Suprapubic skin (tissue), 4 donors: ENCODE data around the gene C8B. TPM values are rescaled to one million over a fixed set of nuclear protein-coding genes. Genes with fewer than 3 reads are reported as not detected.

ENCODE experiments used
- DNase-seq, 2 donors: peaks; one replicate each; pipeline ENCODE4 v3.0.0-alpha.2; 2019; ENCODE audit warnings: low spot score in 2 of 2
- H3K27ac ChIP-seq: fragments of 200-600 bp; sonication (generic); one replicate; pipeline ENCODE4 v1.5.1; 2019
- H3K27me3 ChIP-seq: fragments of 200-600 bp; sonication (generic); one replicate; pipeline ENCODE4 v1.5.1; 2019
- H3K36me3 ChIP-seq: fragments of 200-600 bp; sonication (generic); one replicate; pipeline ENCODE4 v1.5.1; 2019
- H3K4me1 ChIP-seq: fragments of 200-600 bp; sonication (generic); one replicate; pipeline ENCODE4 v1.5.1; 2019
- H3K4me3 ChIP-seq: fragments of 200-600 bp; sonication (generic); one replicate; pipeline ENCODE4 v1.5.1; 2019; ENCODE audit warnings: mild to moderate bottlenecking
- H3K9me3 ChIP-seq: fragments of 200-600 bp; sonication (generic); one replicate; pipeline ENCODE4 v1.5.1; 2019
- EP300 ChIP-seq: sonication (generic); formaldehyde crosslinking; IDR thresholded peaks from one replicate; pipeline ENCODE4 v1.6.1; 2017; ENCODE audit warnings: antibody characterized with exemption
- POLR2A ChIP-seq, 2 donors: fragments of 450-650 bp; IDR thresholded peaks; one replicate each; pipeline ENCODE4 v1.6.1; 2017; ENCODE audit warnings: antibody characterized with exemption in 2 of 2, mild to moderate bottlenecking in 2 of 2, moderate library complexity in 2 of 2
- POLR2AphosphoS5 ChIP-seq, 3 donors: sonication (generic); formaldehyde crosslinking; IDR thresholded peaks; one replicate each; pipeline ENCODE4 v1.6.1; 2017; ENCODE audit warnings: antibody characterized with exemption in 3 of 3
- WGBS: methylation state at CpG from one replicate; pipeline ENCODE4 v1.1.5; 2018; 5-methylcytosine and 5-hydroxymethylcytosine counted together
- total RNA-seq, 4 donors: library from RNA; depleted of rRNA; stranded (reverse); fragments of >200 nt; gene quantifications; one replicate each; pipeline ENCODE4 v1.1.0, GENCODE V29; 2016
- TF ChIP-seq, protein P1 (sequence below), 2 donors: fragments of 200-600 bp in 1 of 2; fragments of 450-650 bp in 1 of 2; sonication (generic) in 1 of 2; IDR thresholded peaks; one replicate each; pipeline ENCODE4 v1.5.1; 2016 to 2019; ENCODE audit warnings: antibody characterized with exemption in 2 of 2, mild to moderate bottlenecking in 1 of 2, moderate library complexity in 1 of 2

Gene C8B
- total RNA-seq, 4 donors from 2014 or later, result not detected

DNA sequence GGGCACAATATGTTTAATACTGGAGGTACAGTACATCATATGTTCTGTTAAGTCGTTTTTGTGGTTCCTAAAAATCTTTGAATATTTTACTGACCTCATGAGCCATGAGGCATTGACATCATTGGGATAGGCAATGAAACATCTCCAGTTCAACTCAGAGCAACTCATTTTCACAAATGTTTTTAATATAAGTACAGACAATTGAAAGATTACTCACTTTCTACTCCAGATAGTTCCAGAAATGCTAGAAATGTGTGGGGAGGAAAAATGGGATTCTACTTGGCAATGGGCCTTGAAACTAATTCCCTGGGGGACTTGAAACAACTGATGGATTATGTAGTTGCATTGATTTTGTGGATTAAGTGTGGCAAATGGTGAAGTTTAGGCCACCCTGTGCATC lies 7.2 kb upstream of the C8B start:
- Histone ChIP-seq H3K36me3 (no peaks in the 10 kb centered on the region), H3K9me3 (peaks cover 3% of the 10 kb centered on the region), H3K27me3 (no peaks in the 10 kb centered on the region), H3K4me1 (no peaks in the 10 kb centered on the region), H3K4me3 (no peak overlapping the region), H3K27ac (no peak overlapping the region)
- no peak for DNase-seq
- 64% methylated on average over 1 of the region's 1 CpG for WGBS
- TF ChIP-seq POLR2AphosphoS5 (IDR thresholded peaks at IDR 0.05), result no peak
- TF ChIP-seq EP300, result no peak
- TF ChIP-seq, protein P1, sequence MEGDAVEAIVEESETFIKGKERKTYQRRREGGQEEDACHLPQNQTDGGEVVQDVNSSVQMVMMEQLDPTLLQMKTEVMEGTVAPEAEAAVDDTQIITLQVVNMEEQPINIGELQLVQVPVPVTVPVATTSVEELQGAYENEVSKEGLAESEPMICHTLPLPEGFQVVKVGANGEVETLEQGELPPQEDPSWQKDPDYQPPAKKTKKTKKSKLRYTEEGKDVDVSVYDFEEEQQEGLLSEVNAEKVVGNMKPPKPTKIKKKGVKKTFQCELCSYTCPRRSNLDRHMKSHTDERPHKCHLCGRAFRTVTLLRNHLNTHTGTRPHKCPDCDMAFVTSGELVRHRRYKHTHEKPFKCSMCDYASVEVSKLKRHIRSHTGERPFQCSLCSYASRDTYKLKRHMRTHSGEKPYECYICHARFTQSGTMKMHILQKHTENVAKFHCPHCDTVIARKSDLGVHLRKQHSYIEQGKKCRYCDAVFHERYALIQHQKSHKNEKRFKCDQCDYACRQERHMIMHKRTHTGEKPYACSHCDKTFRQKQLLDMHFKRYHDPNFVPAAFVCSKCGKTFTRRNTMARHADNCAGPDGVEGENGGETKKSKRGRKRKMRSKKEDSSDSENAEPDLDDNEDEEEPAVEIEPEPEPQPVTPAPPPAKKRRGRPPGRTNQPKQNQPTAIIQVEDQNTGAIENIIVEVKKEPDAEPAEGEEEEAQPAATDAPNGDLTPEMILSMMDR (IDR thresholded peaks at IDR 0.05), result no peak
- TF ChIP-seq POLR2A (IDR thresholded peaks at IDR 0.05), result no peak

DNA sequence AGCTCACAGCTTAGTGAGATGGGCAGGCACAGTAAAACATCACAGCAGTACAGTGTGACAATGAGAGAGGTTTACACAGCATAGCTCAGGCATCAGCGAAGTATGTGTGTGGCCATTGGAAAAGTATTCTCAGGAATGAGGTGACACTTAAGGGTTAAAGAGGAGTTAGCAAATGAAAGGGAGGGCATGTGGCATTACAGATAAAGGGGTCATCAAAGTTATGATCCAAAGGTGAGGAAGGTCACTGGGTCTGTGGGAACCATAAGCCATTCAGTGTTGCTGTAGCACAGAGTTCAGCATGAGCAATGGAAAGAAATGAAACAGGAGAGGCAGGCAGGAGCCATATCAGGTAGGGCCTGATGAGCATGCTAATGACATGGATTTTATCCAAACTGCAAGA lies 4.5 kb upstream of the C8B start:
- no peaks in the 10 kb centered on the region for H3K36me3 ChIP-seq
- H3K4me1 ChIP-seq, result no peaks in the 10 kb centered on the region
- H3K9me3 ChIP-seq, result peaks cover 3% of the 10 kb centered on the region
- TF ChIP-seq POLR2A (IDR thresholded peaks at IDR 0.05) (no peak), EP300 (no peak), POLR2AphosphoS5 (IDR thresholded peaks at IDR 0.05) (no peak)
- TF ChIP-seq, protein P1 (IDR thresholded peaks at IDR 0.05), result no peak
- H3K4me3 ChIP-seq, result no peak overlapping the region
- H3K27ac ChIP-seq, result no peak overlapping the region
- DNase-seq, result no peak
- WGBS, result 97% methylated on average over 1 of the region's 1 CpG
- peaks cover 3% of the 10 kb centered on the region for H3K27me3 ChIP-seq

DNA sequence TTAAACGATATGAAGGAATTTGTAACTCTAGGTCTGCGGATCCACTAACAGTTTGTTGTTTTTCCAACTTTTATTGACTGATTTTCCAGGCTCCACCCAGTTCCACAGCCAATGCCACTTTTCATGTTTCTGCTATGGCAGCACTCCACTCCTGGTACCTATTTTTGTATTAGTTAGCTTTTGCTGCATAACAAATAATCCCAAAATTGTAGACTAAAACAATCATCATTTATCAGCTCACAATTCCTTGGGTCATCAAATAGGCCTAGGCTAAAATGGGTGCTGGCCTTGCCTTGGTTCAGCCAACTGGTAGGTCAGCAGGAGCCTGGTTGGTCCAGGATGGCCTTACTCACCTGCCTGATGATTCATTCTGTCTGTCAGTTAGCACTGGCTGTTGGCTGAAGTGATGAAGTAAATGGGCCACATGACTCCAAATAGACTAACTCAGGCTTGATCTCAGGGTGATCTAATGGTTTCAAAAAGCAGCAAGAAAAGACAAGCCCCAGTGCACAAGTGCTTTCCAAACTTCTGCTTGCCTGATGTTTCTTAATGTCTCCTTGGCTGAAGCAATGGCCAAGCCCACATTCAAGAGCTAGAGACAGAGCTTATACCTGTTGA lies 3.2 kb upstream of the C8B start:
- Histone ChIP-seq H3K27ac (no peak overlapping the region), H3K4me3 (no peak overlapping the region), H3K4me1 (no peaks in the 10 kb centered on the region), H3K9me3 (peaks cover 3% of the 10 kb centered on the region), H3K36me3 (no peaks in the 10 kb centered on the region), H3K27me3 (peaks cover 3% of the 10 kb centered on the region)
- TF ChIP-seq EP300 (no peak), POLR2A (IDR thresholded peaks at IDR 0.05) (no peak), POLR2AphosphoS5 (IDR thresholded peaks at IDR 0.05) (no peak)
- TF ChIP-seq, protein P1 (IDR thresholded peaks at IDR 0.05), result no peak
- DNase-seq, result no peak
- 95% methylated on average over 2 of the region's 2 CpGs for WGBS

DNA sequence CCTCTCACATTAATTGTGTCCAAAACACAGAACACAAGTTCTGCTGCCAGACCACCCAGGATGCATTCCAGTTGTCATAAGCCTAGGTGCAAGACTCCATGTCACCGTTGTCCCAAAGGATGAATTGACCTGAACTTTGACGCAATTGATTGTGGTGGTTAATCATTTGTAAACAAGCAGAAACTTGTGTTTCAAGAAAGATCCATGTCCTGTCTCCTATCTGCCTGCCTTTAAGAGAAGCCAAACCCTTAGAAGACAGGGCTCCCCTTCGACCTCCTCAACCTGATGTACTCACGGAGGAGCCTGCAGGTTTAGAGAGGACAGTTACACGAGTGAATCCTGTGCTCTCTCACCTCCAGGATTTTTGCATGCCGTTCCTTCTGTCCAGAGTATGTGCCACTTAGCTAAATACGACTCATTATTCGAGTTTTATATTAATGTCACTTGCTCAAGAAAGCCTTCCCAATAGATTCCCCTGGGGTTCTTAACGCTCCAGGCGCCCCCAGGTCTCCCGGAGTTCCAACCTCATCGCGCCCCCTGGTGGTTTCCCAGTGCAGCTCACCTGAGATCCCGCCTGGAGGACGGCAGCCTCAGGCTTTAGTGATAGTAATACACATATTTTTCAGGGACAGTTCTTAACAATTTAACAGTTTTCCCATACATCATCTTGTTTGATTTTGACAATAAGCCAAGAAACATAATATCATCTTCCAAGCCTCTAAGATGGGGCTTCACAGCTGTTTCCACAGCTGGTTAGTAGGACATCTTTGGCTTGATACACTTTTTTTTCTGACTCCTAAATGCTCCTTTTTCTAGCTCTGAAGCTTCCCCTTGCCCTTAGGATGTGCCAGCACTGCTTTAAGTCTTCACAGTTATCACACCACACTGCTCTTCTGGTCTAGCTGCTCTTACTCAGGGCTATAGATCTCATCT lies 2.4 kb upstream of the C8B start:
- no peak overlapping the region for H3K4me3 ChIP-seq
- H3K4me1 ChIP-seq, result no peaks in the 10 kb centered on the region
- no peaks in the 10 kb centered on the region for H3K36me3 ChIP-seq
- no peak for TF ChIP-seq EP300
- TF ChIP-seq POLR2AphosphoS5 (IDR thresholded peaks at IDR 0.05), result no peak
- TF ChIP-seq, protein P1 (IDR thresholded peaks at IDR 0.05), result no peak
- no peak for TF ChIP-seq POLR2A (IDR thresholded peaks at IDR 0.05)
- no peak for DNase-seq
- peaks cover 3% of the 10 kb centered on the region for H3K27me3 ChIP-seq
- 47% methylated on average over 15 of the region's 15 CpGs for WGBS
- peaks cover 3% of the 10 kb centered on the region for H3K9me3 ChIP-seq
- no peak overlapping the region for H3K27ac ChIP-seq

DNA sequence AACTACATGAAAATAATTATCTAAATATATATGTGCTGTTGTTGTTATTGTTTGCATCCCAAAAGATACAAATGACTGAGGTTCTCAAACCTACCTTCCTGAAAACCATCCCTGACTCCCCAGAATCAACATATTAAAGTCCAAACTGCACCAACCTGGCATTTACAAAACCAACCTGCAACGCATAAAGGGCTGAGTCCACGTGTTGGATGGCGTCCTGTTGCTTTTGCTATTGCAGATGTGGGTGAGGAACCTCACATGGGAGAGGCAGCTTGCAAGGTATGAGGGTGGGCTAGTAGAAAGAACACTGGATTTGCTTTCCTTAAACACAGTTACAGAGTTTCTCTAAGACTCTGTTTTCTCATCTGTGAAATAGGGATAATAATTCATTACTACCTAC lies 1.5 kb upstream of the C8B start:
- Histone ChIP-seq H3K4me1 (no peaks in the 10 kb centered on the region), H3K27ac (no peak overlapping the region), H3K4me3 (no peak overlapping the region), H3K27me3 (peaks cover 3% of the 10 kb centered on the region), H3K36me3 (no peaks in the 10 kb centered on the region), H3K9me3 (peaks cover 3% of the 10 kb centered on the region)
- TF ChIP-seq POLR2AphosphoS5 (IDR thresholded peaks at IDR 0.05) (no peak), EP300 (no peak), POLR2A (IDR thresholded peaks at IDR 0.05) (no peak)
- TF ChIP-seq, protein P1 (IDR thresholded peaks at IDR 0.05), result no peak
- no peak for DNase-seq
- WGBS, result 65% methylated on average over 3 of the region's 3 CpGs
